ENCODE results near the gene ASIC3. TPM values are rescaled to one million over a fixed set of nuclear protein-coding genes. Genes with fewer than 3 reads are reported as not detected.
"Not testable (repeated sequence)": the region's sequence is repeated elsewhere in the genome, so short reads cannot be mapped to it uniquely, and the experiment has no call there.

Gene ASIC3
- total RNA-seq, 1 donor from 2014 or later = 3.5 TPM

DNA sequence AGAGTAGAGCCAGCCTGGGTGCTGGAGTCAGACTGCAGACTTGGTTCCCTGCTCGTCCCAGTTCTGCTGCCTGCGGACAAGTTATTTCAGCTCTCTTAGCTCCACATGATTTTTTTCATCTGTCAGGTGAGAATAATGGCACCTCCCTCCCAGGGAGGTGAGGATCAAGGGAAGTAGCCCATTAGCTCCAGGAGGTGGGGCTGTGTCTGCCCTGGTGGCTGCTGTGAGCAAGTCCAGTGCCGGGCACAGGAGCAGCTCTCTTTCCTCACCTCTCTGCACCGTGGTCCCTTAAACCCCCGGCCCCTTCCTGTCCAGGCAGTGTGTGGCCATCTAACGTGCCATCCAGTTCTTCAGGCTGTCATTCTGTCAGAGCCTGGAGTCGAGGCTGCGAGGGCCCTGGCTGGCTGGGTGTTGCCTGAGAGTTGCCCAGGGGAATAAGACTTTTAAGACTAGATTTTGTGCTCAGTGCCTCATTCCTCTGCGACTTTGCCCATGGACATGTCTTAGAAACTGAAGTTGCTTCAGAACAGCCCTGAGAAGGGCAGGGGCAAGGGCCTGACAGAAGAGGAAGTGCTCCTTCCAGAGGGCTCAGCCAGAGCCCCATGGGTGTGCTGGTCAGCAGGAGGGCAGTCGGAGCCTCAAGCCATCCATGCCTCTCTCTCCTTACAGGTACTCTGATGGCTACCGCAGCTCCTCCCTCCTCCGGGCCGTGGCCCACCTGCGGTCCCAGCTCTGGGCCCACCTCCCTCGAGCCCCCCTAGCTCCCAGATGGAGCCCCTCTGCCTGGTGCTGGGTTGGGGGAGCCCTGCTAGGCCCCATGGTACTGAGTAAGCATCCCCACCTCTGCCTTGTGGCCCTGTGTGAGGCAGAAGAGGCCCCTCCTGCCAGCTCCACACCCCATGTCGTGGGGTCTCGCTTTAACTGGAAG lies 15.1 kb upstream of the ASIC3 start:
- no peak overlapping the region for H3K27ac Mint-ChIP-seq
- H3K36me3 Mint-ChIP-seq (ENCODE audit: low read depth) = peaks cover 13% of the 10 kb centered on the region
- H3K4me1 Mint-ChIP-seq = peaks cover 12% of the 10 kb centered on the region
- intact Hi-C loops (cut with micrococcal nuclease) = no loop called here
- no peaks in the 10 kb centered on the region for H3K9me3 Mint-ChIP-seq
- no peaks in the 10 kb centered on the region for H3K27me3 Mint-ChIP-seq
- no peak for DNase-seq
- H3K4me3 Mint-ChIP-seq = no peak overlapping the region

DNA sequence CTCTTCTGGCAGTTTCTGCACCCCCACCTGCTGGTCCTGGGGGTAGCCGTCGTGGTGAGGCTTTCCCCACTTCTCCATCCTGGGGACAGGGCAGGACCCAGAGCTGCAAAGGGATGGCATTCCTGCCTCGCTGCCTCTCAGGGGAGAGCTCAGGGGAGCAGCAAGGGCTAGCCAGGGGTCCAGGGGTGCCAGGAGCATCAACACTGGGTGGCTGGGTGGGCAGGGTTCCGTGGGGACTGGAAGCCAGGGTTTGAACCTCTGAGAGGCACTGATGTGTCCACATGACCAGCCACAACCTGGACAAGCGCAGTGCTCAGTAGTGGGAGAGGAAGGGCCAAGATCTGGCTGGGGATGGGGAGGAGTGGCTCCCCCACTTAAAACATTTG lies 14.5 kb upstream of the ASIC3 start:
- Mint-ChIP-seq H3K27me3 (no peaks in the 10 kb centered on the region), H3K27ac (no peak overlapping the region), H3K9me3 (no peaks in the 10 kb centered on the region), H3K4me1 (peaks cover 15% of the 10 kb centered on the region), H3K4me3 (no peak overlapping the region), H3K36me3 (ENCODE audit: low read depth) (peaks cover 10% of the 10 kb centered on the region)
- DNase-seq = no peak
- intact Hi-C loops (cut with micrococcal nuclease) = no loop called here

DNA sequence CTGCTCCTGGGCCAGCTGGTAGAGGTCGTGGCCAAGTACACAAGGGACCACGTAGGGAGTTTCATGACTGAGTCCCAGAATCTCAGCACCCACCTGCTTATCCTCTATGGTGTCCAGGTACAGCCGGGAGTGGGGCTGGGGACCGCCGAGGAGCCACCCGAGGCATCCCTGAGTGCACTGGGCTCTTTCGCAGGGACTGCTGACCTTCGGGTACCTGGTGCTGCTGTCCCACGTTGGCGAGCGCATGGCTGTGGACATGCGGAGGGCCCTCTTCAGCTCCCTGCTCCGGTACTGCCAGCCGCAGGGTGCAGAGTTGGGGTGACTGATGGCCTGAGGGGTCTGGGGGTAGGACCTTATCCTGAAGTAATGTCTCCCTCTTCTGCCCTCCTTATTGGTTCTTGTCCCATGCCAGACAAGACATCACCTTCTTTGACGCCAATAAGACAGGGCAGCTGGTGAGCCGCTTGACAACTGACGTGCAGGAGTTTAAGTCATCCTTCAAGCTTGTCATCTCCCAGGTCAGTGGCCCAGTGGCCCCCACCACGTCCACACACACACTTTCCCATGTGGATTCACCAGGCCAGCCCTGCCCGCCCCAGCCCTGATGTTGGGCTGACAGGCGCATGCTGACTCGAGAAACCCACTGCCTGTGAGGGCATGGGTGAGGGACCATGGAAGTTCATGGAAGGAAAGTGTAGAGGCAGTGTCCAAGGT lies 13.9 kb upstream of the ASIC3 start:
- Mint-ChIP-seq H3K27ac (no peak overlapping the region), H3K9me3 (no peaks in the 10 kb centered on the region), H3K27me3 (no peaks in the 10 kb centered on the region), H3K4me3 (no peak overlapping the region), H3K36me3 (ENCODE audit: low read depth) (peaks cover 13% of the 10 kb centered on the region), H3K4me1 (peaks cover 17% of the 10 kb centered on the region)
- DNase-seq = no peak
- intact Hi-C loops (cut with micrococcal nuclease) = no loop called here

- H3K9me3 Mint-ChIP-seq = no peaks in the 10 kb centered on the region
- peaks cover 20% of the 10 kb centered on the region for H3K4me1 Mint-ChIP-seq
- no peak overlapping the region for H3K27ac Mint-ChIP-seq
- H3K4me3 Mint-ChIP-seq = no peak overlapping the region
- H3K27me3 Mint-ChIP-seq = no peaks in the 10 kb centered on the region
- DNase-seq = no peak
- peaks cover 10% of the 10 kb centered on the region for H3K36me3 Mint-ChIP-seq (ENCODE audit: low read depth)
- intact Hi-C loops (cut with micrococcal nuclease) = no loop called here
Measured at GRCh38 chr7:151035026-151035717, 13.2 kb upstream of the ASIC3 start.

DNA sequence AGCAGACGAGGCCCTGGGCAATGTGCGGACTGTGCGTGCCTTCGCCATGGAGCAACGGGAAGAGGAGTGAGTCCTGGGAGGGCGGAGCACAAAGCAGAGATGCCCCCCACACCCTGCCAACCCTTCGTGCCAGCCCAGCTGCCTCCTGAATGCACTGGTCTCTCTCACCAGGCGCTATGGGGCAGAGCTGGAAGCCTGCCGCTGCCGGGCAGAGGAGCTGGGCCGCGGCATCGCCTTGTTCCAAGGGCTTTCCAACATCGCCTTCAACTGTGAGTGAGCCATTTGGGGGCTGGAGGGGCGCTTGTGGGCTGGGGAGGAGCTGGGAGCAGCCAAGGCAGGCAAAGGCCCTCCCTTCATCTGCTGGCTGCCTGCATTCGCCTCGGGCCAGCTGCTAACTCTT lies 12.4 kb upstream of the ASIC3 start:
- Mint-ChIP-seq H3K4me1 (peaks cover 20% of the 10 kb centered on the region), H3K27me3 (no peaks in the 10 kb centered on the region), H3K9me3 (no peaks in the 10 kb centered on the region), H3K4me3 (no peak overlapping the region), H3K36me3 (ENCODE audit: low read depth) (peaks cover 10% of the 10 kb centered on the region), H3K27ac (no peak overlapping the region)
- DNase-seq = no peak
- intact Hi-C loops (cut with micrococcal nuclease) = no loop called here

DNA sequence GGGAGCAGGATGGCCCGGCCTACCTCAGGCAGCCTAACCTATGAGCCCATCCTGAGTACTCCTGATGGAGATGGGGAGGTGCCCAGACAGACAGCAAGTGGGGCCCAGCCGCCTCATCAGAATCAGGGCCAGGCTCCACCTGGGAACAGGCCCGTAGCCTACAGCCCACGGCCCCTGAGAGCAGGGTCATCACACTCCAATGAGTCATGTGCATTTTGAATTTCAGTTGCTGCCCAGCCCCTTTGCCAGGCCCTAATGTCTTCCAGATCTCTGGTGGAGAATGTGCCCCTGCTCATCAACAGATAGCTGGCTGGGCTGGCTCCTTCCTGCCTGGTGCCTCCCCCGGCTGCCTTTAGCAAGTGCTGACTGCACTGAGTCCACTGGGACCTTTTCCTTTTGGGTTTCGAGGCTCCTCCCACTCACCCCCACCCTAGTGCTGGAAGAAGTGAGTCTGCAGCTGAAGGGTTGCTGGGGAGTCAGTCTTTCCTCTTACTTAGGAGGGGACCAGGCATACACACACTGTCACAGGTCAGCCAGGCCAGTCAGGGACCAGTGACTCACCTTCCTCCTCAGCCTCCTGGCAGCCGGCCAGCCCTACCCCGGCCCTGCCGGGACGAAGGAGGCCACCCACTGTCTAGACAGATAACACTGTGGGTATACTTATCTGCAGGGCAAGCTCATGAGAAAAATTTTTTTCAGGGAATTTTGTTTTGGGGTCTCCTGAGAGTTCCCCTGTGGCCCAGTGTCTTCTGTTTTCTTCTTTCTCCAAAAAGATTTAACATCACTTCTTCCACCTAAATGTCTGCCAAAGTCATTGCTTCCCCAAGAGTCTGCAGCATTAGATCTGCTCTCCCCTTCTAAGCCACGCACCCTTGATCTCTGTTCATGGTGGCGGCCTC lies 9.1 kb upstream of the ASIC3 start:
- H3K9me3 Mint-ChIP-seq = no peaks in the 10 kb centered on the region
- peak overlapping the region; percentile 92 for H3K27ac Mint-ChIP-seq
- DNase-seq = peak; percentile 76
- H3K36me3 Mint-ChIP-seq (ENCODE audit: low read depth) = peaks cover 10% of the 10 kb centered on the region
- no peaks in the 10 kb centered on the region for H3K27me3 Mint-ChIP-seq
- intact Hi-C loops (cut with micrococcal nuclease) = loop anchor here (1.0 kb wide), 1 partner anchor 19 kb away; no protein-coding TSS in a partner anchor
- peak overlapping the region; percentile 56 for H3K4me3 Mint-ChIP-seq
- H3K4me1 Mint-ChIP-seq = peaks cover 17% of the 10 kb centered on the region

DNA sequence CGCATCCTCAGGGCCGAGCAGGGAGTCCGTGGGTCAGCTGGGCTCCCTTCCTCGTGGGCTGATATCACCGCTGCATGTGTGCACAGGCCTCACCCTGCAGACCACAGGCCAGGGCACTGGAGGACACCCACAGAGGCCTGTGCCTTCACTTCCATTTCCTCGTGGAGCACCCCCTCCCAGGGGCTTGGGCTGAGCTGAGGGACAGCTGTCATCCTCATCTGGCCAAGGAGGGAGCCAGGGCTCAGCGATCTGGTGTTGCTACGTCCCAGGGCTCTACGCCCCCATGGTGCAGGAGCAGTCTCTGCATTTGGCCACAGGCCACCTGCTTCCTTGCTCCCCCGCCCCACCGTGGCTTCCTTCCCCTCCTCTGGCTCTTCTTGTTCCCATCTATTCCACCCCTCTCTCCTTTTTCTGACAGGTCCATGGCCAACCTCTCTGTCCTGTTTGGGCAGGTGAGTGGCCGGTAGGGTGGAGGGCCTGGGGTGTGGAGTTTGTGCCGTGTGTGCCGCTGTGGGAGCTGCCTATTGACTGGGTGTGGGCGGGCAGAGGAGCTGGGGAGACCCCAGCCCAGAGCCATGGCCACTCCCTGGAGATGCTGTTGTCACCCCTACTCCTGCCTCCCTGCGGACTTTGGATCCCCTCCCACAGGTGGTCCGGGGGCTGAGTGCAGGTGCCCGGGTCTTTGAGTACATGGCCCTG lies 8.3 kb upstream of the ASIC3 start:
- Mint-ChIP-seq H3K27me3 (no peaks in the 10 kb centered on the region), H3K4me3 (no peak overlapping the region), H3K27ac (peak overlapping the region; percentile 92), H3K9me3 (no peaks in the 10 kb centered on the region), H3K36me3 (ENCODE audit: low read depth) (peaks cover 10% of the 10 kb centered on the region), H3K4me1 (peaks cover 17% of the 10 kb centered on the region)
- DNase-seq = no peak
- intact Hi-C loops (cut with micrococcal nuclease) = loop anchor here (1.0 kb wide), 1 partner anchor 18 kb away; no protein-coding TSS in a partner anchor

GRCh38 chr7:151040616-151041375 lies 7.5 kb upstream of the ASIC3 start:
- intact Hi-C loops (cut with micrococcal nuclease) = no loop called here
- peaks cover 7% of the 10 kb centered on the region for H3K36me3 Mint-ChIP-seq (ENCODE audit: low read depth)
- H3K27me3 Mint-ChIP-seq = no peaks in the 10 kb centered on the region
- no peaks in the 10 kb centered on the region for H3K9me3 Mint-ChIP-seq
- H3K27ac Mint-ChIP-seq = no peak overlapping the region
- peaks cover 17% of the 10 kb centered on the region for H3K4me1 Mint-ChIP-seq
- no peak overlapping the region for H3K4me3 Mint-ChIP-seq
- no peak for DNase-seq

DNA sequence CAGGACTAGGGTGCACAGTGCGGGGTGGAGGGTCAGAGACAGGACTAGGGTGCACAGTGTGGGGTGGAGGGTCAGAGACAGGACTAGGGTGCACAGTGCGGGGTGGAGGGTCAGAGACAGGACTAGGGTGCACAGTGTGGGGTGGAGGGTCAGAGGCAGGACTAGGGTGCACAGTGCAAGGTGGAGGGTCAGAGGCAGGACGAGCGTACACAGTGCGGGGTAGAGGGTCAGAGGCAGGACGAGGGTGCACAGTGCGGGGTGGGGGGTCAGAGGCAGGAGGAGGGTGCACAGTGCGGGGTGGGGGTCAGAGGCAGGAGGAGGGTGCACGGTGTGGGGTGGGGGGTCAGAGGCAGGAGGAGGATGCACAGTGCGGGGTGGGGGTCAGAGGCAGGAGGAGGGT lies 4.9 kb upstream of the ASIC3 start:
- DNase-seq; H3K27ac Mint-ChIP-seq; H3K9me3 Mint-ChIP-seq; H3K4me3 Mint-ChIP-seq; intact Hi-C loops (cut with micrococcal nuclease); H3K27me3 Mint-ChIP-seq; H3K36me3 Mint-ChIP-seq (ENCODE audit: low read depth): not testable (repeated sequence)
- H3K4me1 Mint-ChIP-seq = peaks cover 16% of the 10 kb centered on the region

GRCh38 chr7:151043959-151044358 lies 4.4 kb upstream of the ASIC3 start:
- Mint-ChIP-seq H3K4me1 (peaks cover 11% of the 10 kb centered on the region), H3K4me3 (no peak overlapping the region), H3K36me3 (ENCODE audit: low read depth) (peaks cover 6% of the 10 kb centered on the region), H3K27me3 (no peaks in the 10 kb centered on the region), H3K27ac (no peak overlapping the region), H3K9me3 (no peaks in the 10 kb centered on the region)
- intact Hi-C loops (cut with micrococcal nuclease) = no loop called here
- no peak for DNase-seq

- Mint-ChIP-seq H3K27me3 (peaks cover 3% of the 10 kb centered on the region), H3K4me3 (no peak overlapping the region), H3K27ac (no peak overlapping the region), H3K9me3 (no peaks in the 10 kb centered on the region), H3K4me1 (no peaks in the 10 kb centered on the region), H3K36me3 (ENCODE audit: low read depth) (peaks cover 3% of the 10 kb centered on the region)
- intact Hi-C loops (cut with micrococcal nuclease) = no loop called here
- DNase-seq = no peak
Measured at GRCh38 chr7:151045262-151045661, 3.1 kb upstream of the ASIC3 start.

DNA sequence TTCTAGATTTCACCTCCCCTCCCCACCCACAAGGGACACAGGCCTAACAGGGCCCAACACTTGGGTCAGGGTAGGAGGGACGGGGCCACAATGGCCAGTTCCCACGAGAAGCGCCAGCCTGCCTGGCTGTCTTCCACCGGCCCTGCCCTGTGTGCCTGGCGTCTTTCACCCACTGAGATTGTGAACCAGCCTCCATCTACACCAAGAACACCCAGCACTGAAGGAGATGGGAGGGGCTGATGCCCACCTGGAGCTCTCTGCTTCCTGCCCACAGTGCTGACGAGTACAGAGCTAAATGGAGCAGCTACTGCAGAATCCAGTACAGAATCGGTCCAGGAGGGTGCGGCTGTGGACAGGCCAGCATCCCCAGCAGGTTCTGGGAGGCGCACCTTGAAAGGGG lies 2.4 kb upstream of the ASIC3 start:
- intact Hi-C loops (cut with micrococcal nuclease) = no loop called here
- Mint-ChIP-seq H3K36me3 (ENCODE audit: low read depth) (peaks cover 3% of the 10 kb centered on the region), H3K9me3 (no peaks in the 10 kb centered on the region)

More for the DNA sequence above, 2.4 kb upstream of the ASIC3 start:
- peaks cover 5% of the 10 kb centered on the region for H3K27me3 Mint-ChIP-seq
- H3K4me1 Mint-ChIP-seq = no peaks in the 10 kb centered on the region
- DNase-seq = no peak
- no peak overlapping the region for H3K27ac Mint-ChIP-seq
- no peak overlapping the region for H3K4me3 Mint-ChIP-seq

Measured in activated CD4-positive, alpha-beta T cell treated with anti-CD3 and anti-CD28 coated beads, Interleukin-2, amount 10 ng/mL, durations not matched to agents 24 days and 14 days (primary cell).